Measurements from ENCODE around the gene HOXA4.

- TF ChIP-seq POLR2AphosphoS5 (IDR thresholded peaks at IDR 0.05; ENCODE audit: low read depth), result no peak
- TF ChIP-seq EZH2 (IDR thresholded peaks at IDR 0.05; ENCODE audit: low read depth, unreplicated experiment), result no peak
These were observed 48.4 kb downstream of the HOXA4 start for GRCh38 chr7:27082171-27082570.

All from GM23338 (cell line).